Pancreas (tissue), 10 donors: ENCODE measurements around the gene CDPF1. TPM values are rescaled to one million over a fixed set of nuclear protein-coding genes. Genes with fewer than 3 reads are reported as not detected.

Source experiments
- ATAC-seq, 4 donors: fragments of 200-7000 bp; cut with Tn5 transposase; one replicate each; pipeline versions ENCODE4 v1.8.0 to v1.9.1; 2020; ENCODE audit warnings: mild to moderate bottlenecking in 4 of 4, moderate library complexity in 4 of 4
- DNase-seq, 6 donors: peaks; one replicate each; pipeline ENCODE4 v3.0.0-alpha.2; 2020
- FAIRE-seq: peaks from 2 replicates; lab custom pipeline; 2012; peaks lifted over from hg19 to GRCh38; lab: Jason Lieb, UNC
- H3K27ac ChIP-seq, 4 donors: fragments of 200-600 bp; sonication (generic); 1 replicate in 3 of 4; 2 replicates in 1 of 4; pipeline versions ENCODE4 v1.5.0 to v1.8.0; 2020
- H3K27me3 ChIP-seq, 4 donors: fragments of 200-600 bp; one replicate each; pipeline ENCODE4 v1.8.0; 2021
- H3K36me3 ChIP-seq, 3 donors: fragments of 200-600 bp; sonication (generic) in 1 of 3; one replicate each; pipeline versions ENCODE4 v1.5.0 to v1.8.0; 2020 to 2021
- H3K4me1 ChIP-seq, 3 donors: fragments of 200-600 bp; one replicate each; pipeline ENCODE4 v1.8.0; 2021
- H3K4me3 ChIP-seq, 4 donors: fragments of 200-600 bp; sonication (generic) in 2 of 4; one replicate each; pipeline versions ENCODE4 v1.5.0 to v1.8.0; 2020 to 2021
- H3K9me3 ChIP-seq, 4 donors: fragments of 200-600 bp; one replicate each; pipeline ENCODE4 v1.8.0; 2021
- CTCF ChIP-seq, 4 donors: fragments of 200-600 bp; sonication (generic) in 3 of 4; IDR thresholded peaks; one replicate each; pipeline versions ENCODE4 v1.5.0 to v1.8.0; 2021; ENCODE audit warnings: antibody characterized with exemption in 4 of 4
- WGBS, 2 donors: extraction: QIAGEN DNeasy Blood & Tissue Kit; methylation state at CpG; one replicate each; pipeline ENCODE4 v1.1.7; 2013; 5-methylcytosine and 5-hydroxymethylcytosine counted together
- intact Hi-C, 3 donors: fragments of 100-400 bp; cut with DNase I; formaldehyde crosslinking; loops; one replicate each; pipeline versions ENCODE4 v1.11.1 to v1.14.2; 2022
- polyA plus RNA-seq, 2 donors: library from polyadenylated mRNA; stranded (reverse); fragments of 200-250 nt; gene quantifications; one replicate each; pipeline ENCODE4 v1.2.3, GENCODE V29; 2013
- total RNA-seq, 6 donors: library from RNA; stranded (reverse); fragmentation: NEBNext Ultra II Directional in 4 of 6; extraction: Animal tissue kit (Norgen Biotek cat#: 25700) in 4 of 6; gene quantifications; one replicate each; pipeline versions ENCODE4 v1.2.1 to v1.2.4, GENCODE V29; 2021 to 2023
- donor health status: healthy with polysubstance abuse.
- donor health status: DM: no; HTN: no; CAD: no; lungs with moderate emphysema.
- donor health status: DM: no; HTN: no; CAD: no.
- donor health status: control.
- donor health status: control.
- donor health status: Bipolar disorder and iron deficiency.
- donor health status: DM: yes; HTN: yes; CAD: no.
- donor health status: DM: no; HTN: no; CAD: no.
- donor health status: DM: no; HTN: no; CAD: no.
- donor health status: DM: yes; HTN: yes; CAD: no.

Gene CDPF1
- total and polyA plus RNA-seq, 8 donors: 2.9 to 12.0 (median 4.3) TPM

DNA sequence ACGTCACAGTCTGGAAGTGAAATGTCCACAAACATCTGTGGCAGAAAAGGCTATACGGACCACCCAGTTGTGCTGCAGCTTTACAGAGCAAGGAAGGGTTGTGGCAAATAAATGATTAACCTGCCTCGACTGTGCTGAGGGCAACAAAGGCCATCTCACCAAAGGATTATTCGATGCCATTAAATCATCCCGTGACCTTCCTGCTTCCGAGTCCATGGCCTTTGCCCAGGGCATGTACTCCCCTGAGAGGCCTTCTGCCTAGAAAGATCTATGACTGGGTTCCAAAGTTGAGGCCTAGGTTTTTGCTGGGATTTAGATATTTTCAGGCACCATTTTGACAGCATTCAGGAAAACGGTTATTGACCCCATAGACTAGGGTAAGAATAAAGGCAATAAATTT lies 9.2 kb downstream of the CDPF1 start:
- TF ChIP-seq CTCF (IDR thresholded peaks at IDR 0.05): no peak
- H3K4me1 ChIP-seq: peaks cover 0 to 8% (median 0%) of the 10 kb centered on the region in 3 donors
- DNase-seq (no peak), ATAC-seq (peak in 1 of 4 donors; percentile 8), FAIRE-seq (no peak)
- H3K27ac ChIP-seq: peak overlapping the region in 2 of 4 donors; percentile 31 to 53
- no peaks in the 10 kb centered on the region for H3K27me3 ChIP-seq
- intact Hi-C loops: loop anchor here in 1 of 3 donors (10.0 kb wide), 2 partner anchors 64 to 96 kb away; no protein-coding TSS in a partner anchor
- no peak overlapping the region for H3K4me3 ChIP-seq
- no peaks in the 10 kb centered on the region for H3K36me3 ChIP-seq
- 51 to 69% methylated on average over 7 of the region's 7 CpGs for WGBS, 2 donors
- no peaks in the 10 kb centered on the region for H3K9me3 ChIP-seq

DNA sequence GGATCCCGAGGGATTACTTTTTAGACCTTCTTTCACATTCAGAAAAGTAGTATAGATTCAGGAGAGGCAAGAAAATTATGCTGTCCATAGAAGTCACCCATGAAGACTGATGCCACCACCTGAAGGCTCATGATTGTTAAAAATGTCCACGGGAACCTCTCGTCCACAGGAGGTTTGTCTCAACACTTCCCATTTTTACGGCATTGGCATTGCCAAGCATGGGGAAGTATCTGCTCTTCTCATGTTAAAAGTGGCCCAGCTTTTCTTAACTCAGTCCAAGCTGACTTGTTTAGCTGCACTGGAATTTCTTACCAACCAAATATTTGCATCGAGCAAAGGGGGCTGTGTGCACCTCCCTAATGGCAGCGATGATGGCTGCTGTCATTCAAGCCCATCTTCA lies 9.6 kb downstream of the CDPF1 start:
- intact Hi-C loops: loop anchor here in 1 of 3 donors (10.0 kb wide), 2 partner anchors 64 to 96 kb away; no protein-coding TSS in a partner anchor
- 81 to 83% methylated on average over 6 of the region's 6 CpGs for WGBS, 2 donors
- DNase-seq (no peak), ATAC-seq (peak in 1 of 4 donors; percentile 6), FAIRE-seq (no peak)
- no peaks in the 10 kb centered on the region for H3K9me3 ChIP-seq
- H3K4me1 ChIP-seq: peaks cover 0 to 8% (median 0%) of the 10 kb centered on the region in 3 donors
- H3K4me3 ChIP-seq: no peak overlapping the region
- no peaks in the 10 kb centered on the region for H3K36me3 ChIP-seq
- peak overlapping the region in 1 of 4 donors; percentile 53 for H3K27ac ChIP-seq
- no peak for TF ChIP-seq CTCF (IDR thresholded peaks at IDR 0.05)
- H3K27me3 ChIP-seq: no peaks in the 10 kb centered on the region

DNA sequence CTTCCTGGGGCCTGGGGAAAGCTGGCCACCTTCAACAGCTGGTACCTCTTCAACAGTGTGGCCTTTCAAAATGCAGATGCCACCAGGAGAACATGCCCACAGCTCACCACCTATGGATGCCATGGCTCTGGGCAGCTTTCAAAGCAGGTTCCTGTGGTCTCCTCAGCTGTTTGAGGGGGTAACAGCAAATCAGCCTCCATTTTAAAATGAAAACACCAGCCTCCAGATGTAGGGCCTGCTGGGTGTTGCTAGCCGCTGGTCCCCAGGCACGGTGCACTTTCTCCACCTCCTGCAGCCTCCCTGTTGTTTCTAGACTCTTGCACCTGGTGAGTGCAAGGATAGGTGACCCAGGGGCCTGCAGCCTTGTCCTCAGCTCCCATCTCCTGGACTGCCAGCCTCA lies 10.0 kb downstream of the CDPF1 start:
- Histone ChIP-seq H3K4me1 (peaks cover 0 to 8% (median 0%) of the 10 kb centered on the region in 3 donors), H3K27ac (no peak overlapping the region), H3K4me3 (no peak overlapping the region), H3K36me3 (peaks cover 0 to 2% (median 0%) of the 10 kb centered on the region in 3 donors), H3K27me3 (no peaks in the 10 kb centered on the region), H3K9me3 (no peaks in the 10 kb centered on the region)
- intact Hi-C loops: loop anchor here in 1 of 3 donors (10.0 kb wide), 2 partner anchors 65 to 95 kb away; no protein-coding TSS in a partner anchor
- 86 to 93% methylated on average over 2 of the region's 2 CpGs for WGBS, 2 donors
- ATAC-seq (no peak), DNase-seq (no peak), FAIRE-seq (no peak)
- no peak for TF ChIP-seq CTCF (IDR thresholded peaks at IDR 0.05)

DNA sequence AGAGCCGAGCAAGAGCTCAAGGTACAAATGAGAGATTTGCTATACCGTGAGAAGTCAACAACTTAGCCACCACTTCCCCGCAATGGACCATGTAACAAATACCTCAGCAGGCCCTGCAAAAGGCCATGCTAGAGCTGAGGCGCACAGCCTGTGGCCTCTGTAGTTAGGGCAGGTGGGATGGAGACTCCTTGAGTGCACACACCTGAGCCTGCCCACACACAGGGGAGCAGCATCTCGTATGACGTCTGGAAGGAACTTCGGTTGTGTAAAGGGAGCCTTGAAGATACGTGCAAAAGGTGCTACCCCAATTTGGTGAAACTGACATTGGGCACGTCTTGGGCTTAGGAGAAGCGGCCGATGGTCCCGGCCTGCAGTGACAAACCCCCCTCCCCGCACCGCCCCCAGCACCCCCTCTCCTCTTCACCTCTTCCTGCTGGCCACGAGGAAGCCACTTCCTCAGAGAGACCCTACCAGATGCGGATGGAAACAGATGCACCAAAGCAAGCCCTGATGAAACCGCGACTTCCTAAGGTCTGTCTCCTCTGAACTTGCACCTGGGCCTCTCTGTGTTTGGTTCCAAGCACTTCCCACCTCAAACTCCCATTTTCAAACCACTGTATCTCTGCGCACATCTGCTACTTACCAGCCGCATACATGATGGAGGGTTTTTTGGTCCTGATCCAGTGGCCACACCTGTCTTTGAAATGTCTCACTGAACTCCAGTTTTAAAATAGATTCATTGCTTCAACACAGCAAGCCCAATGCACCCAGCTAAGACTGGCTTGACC lies 10.6 kb downstream of the CDPF1 start:
- ATAC-seq: no peak
- no peak for DNase-seq
- no peaks in the 10 kb centered on the region for H3K27me3 ChIP-seq
- intact Hi-C loops: loop anchor here in 1 of 3 donors (10.0 kb wide), 2 partner anchors 65 to 95 kb away; no protein-coding TSS in a partner anchor
- peaks cover 0 to 8% (median 0%) of the 10 kb centered on the region in 3 donors for H3K4me1 ChIP-seq
- FAIRE-seq: no peak
- 90 to 96% methylated on average over 19 to 20 of the region's 20 CpGs for WGBS, 2 donors
- TF ChIP-seq CTCF (IDR thresholded peaks at IDR 0.05): no peak
- peaks cover 0 to 5% (median 0%) of the 10 kb centered on the region in 3 donors for H3K36me3 ChIP-seq
- H3K27ac ChIP-seq: no peak overlapping the region
- H3K4me3 ChIP-seq: no peak overlapping the region
- H3K9me3 ChIP-seq: no peaks in the 10 kb centered on the region
